GM12864 (cell line): ENCODE measurements around the gene TTC23L.
"Not testable (repeated sequence)": the region's sequence is repeated elsewhere in the genome, so short reads cannot be mapped to it uniquely, and the experiment has no call there.

ENCODE experiments used
- DNase-seq: peaks from one replicate; pipeline ENCODE4 v3.0.0-alpha.2; 2011; ENCODE audit warnings: low read depth
- H3K4me3 ChIP-seq: 2 replicates; pipeline ENCODE4 v1.5.1; 2011; ENCODE audit warnings: mild to moderate bottlenecking, low read depth, low read length, control low read depth
- TF ChIP-seq, protein P1 (sequence below): IDR thresholded peaks from 2 replicates; pipeline ENCODE4 v1.5.1; 2011; ENCODE audit warnings: low read depth, mild to moderate bottlenecking, moderate library complexity, low read length, control low read depth, inconsistent platforms; ENCODE audit errors: missing control alignments

The TTC23L gene

DNA sequence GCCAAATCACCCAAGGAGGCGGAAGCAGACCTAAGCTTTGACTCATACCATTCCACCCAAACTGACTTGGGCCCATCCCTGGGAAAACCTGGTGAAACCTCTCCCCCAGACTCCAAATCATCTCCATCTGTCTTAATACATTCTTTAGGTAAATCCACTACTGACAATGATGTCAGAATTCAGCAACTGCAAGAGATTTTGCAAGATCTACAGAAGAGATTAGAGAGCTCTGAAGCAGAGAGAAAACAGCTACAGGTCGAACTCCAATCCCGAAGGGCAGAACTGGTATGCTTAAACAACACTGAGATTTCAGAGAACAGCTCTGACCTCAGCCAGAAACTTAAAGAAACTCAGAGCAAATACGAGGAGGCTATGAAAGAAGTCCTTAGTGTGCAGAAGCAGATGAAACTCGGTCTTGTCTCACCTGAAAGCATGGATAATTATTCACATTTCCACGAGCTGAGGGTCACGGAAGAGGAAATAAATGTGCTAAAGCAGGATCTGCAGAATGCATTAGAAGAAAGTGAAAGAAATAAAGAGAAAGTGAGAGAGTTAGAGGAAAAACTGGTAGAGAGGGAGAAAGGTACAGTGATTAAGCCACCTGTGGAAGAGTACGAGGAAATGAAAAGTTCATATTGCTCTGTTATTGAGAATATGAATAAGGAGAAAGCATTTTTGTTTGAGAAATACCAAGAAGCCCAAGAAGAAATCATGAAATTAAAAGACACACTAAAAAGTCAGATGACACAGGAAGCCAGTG is 15.8 kb upstream of the TTC23L start:
- DNase-seq = no peak
- TF ChIP-seq, protein P1, sequence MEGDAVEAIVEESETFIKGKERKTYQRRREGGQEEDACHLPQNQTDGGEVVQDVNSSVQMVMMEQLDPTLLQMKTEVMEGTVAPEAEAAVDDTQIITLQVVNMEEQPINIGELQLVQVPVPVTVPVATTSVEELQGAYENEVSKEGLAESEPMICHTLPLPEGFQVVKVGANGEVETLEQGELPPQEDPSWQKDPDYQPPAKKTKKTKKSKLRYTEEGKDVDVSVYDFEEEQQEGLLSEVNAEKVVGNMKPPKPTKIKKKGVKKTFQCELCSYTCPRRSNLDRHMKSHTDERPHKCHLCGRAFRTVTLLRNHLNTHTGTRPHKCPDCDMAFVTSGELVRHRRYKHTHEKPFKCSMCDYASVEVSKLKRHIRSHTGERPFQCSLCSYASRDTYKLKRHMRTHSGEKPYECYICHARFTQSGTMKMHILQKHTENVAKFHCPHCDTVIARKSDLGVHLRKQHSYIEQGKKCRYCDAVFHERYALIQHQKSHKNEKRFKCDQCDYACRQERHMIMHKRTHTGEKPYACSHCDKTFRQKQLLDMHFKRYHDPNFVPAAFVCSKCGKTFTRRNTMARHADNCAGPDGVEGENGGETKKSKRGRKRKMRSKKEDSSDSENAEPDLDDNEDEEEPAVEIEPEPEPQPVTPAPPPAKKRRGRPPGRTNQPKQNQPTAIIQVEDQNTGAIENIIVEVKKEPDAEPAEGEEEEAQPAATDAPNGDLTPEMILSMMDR = no peak
- H3K4me3 ChIP-seq = no peak overlapping the region

DNA sequence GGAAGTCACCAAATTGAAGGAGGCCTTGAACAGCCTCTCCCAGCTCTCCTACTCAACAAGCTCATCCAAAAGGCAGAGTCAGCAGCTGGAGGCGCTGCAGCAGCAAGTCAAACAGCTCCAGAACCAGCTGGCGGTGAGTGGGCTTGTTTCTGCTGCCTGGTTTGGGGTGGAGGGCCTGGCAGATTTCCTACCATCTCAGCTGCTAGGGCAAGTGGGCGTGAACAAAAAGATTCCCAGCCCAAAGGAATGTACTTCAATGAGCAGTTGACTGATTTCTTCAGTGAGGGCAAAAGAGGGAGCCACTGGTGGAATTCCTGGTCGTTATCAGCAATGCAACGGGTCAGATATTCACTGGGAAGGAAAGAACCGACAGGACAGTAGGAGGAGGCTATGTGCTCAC is 12.6 kb upstream of the TTC23L start:
- H3K4me3 ChIP-seq = no peak overlapping the region
- TF ChIP-seq, protein P1 = no peak
- no peak for DNase-seq

DNA sequence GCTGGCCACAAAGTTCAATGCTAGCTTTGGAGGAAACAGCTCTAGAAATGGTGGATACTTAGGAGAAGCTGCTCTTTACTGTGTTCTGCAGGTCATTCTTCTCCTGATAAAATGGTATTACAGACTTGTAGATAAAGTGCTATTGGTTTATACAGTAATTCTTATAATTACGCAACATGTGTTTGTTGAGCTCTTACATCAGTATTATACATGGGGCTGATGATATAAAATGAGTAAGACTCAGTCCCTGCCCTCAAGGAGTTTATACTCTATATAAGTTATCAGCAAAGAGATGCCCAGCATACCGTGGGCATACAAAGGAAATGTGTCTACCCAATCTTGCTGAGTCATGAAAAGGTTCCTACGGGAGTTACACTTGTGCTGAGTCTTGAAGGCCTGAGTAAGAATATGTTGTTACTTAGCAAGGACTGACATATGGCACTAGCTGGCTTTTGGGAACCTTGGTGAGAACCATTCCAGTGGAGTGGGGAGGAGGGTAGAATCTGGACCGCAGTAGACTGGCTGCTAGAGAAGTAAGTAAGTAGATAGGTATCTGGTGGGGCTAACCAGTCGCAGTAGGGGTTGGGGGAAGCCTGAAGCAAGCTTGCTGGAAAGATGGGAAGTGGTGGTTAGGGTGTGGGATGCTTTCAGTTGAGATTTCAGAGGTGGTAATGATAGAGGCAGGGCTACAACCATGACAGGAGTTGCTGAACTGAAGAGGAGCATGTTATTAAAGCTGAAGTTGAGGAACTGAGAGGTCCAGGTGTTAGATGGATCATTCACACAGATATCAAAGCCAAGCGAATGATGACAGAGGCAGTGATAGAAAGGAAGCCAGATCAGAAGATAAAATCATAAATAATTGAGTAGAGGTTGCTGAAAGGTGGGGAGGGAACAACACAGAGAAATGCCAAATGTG is 11.1 kb upstream of the TTC23L start:
- no peak overlapping the region for H3K4me3 ChIP-seq
- TF ChIP-seq, protein P1 = no peak
- DNase-seq = no peak

DNA sequence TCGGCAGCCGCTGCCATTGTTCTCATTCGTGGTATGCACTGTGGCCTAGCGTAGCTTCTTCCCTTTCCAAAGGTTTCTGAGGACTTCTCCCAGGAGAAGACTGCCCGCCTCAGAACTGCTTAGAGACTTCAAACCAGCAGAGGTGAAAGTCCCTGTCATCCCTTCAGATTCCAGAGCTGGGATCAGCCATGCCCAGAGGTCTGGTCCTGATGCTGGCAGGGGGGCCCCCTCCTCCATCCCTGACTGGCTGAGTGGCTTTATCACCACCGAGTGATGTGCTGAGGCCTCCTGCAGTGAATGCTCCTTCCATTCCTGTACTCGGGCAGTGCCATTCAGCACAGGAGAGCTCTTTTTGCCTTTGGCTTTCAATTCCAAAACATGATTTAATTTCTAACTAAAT is 8.1 kb upstream of the TTC23L start:
- DNase-seq = not testable (repeated sequence)

DNA sequence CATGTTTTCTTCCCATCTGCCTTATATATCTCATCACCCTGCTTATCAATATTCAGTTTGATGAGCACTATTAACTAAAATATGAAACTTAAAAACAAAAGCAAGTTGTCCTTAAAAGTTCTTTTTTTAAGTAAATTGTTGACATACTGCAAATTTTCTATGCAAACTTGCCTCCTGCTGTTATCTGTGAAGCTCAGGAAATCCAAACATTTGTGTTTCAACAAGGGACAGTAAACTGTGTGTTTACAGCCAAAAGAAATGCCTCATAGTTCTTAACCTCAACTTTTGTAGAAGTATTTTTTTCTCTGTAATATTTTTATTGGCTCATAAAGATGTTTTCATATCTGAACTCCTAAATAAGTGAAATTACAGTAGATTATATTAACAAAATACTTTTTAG is 7.7 kb upstream of the TTC23L start:
- no peak for DNase-seq
- TF ChIP-seq, protein P1 = no peak
- H3K4me3 ChIP-seq = no peak overlapping the region

More for the DNA sequence above, 8.1 kb upstream of the TTC23L start:
- H3K4me3 ChIP-seq = not testable (repeated sequence)

DNA sequence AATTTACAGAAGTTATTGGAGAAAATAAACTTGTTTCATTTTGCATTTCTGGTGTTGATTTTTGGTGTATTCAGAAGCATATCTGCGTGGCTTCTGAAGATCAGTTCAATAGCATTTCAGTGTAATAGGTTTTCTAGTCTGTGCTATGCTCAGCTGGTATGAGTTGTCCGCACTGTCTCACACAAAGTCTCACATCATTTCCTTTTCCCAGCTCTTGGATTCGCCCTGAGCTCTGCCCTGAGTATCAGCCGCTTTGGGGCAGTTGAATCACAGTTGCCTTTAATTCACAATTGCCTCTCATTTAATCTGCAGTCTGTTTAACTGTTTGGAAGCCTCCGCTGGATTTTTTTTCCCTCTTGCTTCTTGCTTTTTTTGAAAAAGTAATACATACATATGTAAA is 6.4 kb upstream of the TTC23L start:
- TF ChIP-seq, protein P1 = no peak
- no peak for DNase-seq
- H3K4me3 ChIP-seq = no peak overlapping the region

DNA sequence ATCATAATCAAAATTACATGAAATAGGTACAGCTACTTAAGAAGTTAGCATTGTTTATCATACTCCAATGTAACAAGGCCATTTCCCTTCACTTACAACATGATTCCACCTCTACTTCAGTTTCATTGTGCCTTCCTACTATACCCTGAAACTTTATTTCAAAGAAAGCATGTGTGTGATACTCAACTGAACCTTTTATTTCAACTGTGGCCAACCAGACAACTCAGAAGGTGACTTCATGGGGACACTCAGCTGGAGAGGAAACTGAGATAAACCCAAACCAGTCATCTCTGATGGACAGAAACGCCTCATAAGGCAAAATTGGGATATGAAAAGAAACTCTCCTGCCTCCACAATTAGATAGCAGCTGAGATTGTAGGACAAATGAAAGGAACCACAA is 5.9 kb upstream of the TTC23L start:
- TF ChIP-seq, protein P1 = no peak
- H3K4me3 ChIP-seq = no peak overlapping the region

More for the DNA sequence above, 5.9 kb upstream of the TTC23L start:
- no peak for DNase-seq
